Measurements from ENCODE around the gene ITPKA. TPM values are rescaled to one million over a fixed set of nuclear protein-coding genes. Genes with fewer than 3 reads are reported as not detected.

ITPKA gene
- total RNA-seq, 1 experiment from 2014 or later, result 16.8 TPM

- no TSS peak for BruUV-seq (replicated peaks)
- Histone ChIP-seq H3K79me2 (ENCODE audit: low read length) (no peaks in the 10 kb centered on the region), H3K27ac (ENCODE audit: low read length) (no peak overlapping the region), H3K36me3 (ENCODE audit: low read depth, low read length) (no peaks in the 10 kb centered on the region), H3F3A (ENCODE audit: low read length, unreplicated experiment) (no peaks in the 10 kb centered on the region), H2AFZ (ENCODE audit: low read length) (no peak overlapping the region), H3K9ac (ENCODE audit: low read length) (no peak overlapping the region), H3K4me2 (ENCODE audit: low read length) (no peak overlapping the region), H3K9me3 (ENCODE audit: low read length) (no peaks in the 10 kb centered on the region), H3K9me2 (replicated peaks; ENCODE audit: low read length) (no peaks in the 10 kb centered on the region), H3K27me3 (ENCODE audit: low read length) (no peaks in the 10 kb centered on the region), H3K4me1 (ENCODE audit: insufficient read depth, low read length) (peaks cover 13% of the 10 kb centered on the region), H4K20me1 (ENCODE audit: low read length) (no peaks in the 10 kb centered on the region), H3K4me3 (ENCODE audit: low read length) (no peak overlapping the region)
- ChIA-PET CTCF (no interaction called here), POLR2A (ENCODE audit: unreplicated experiment) (no interaction called here)
- DNase-seq (no peak), ATAC-seq (no peak)
- intact Hi-C loops (cut with micrococcal nuclease), result no loop called here
- TF ChIP-seq CTCF (conservative IDR thresholded peaks at IDR 0.05; ENCODE audit: low read depth, low read length) (no peak), EZH2phosphoT487 (IDR thresholded peaks at IDR 0.05; ENCODE audit: borderline replicate concordance, low read length) (no peak), EZH2 (IDR thresholded peaks at IDR 0.05; ENCODE audit: low read length, unreplicated experiment) (no peak)
Observed at GRCh38 chr15:41511331-41511898, 17.7 kb downstream of the ITPKA start.

GRCh38 chr15:41511899-41512369 lies 18.3 kb downstream of the ITPKA start:
- CTCF ChIA-PET, result no interaction called here
- DNase-seq (no peak), ATAC-seq (no peak)
- Histone ChIP-seq H4K20me1 (ENCODE audit: low read length) (no peaks in the 10 kb centered on the region), H3K9ac (ENCODE audit: low read length) (no peak overlapping the region), H3K79me2 (ENCODE audit: low read length) (no peaks in the 10 kb centered on the region), H3K4me2 (ENCODE audit: low read length) (no peak overlapping the region), H3K4me3 (ENCODE audit: low read length) (no peak overlapping the region), H3F3A (ENCODE audit: low read length, unreplicated experiment) (no peaks in the 10 kb centered on the region), H3K9me3 (ENCODE audit: low read length) (no peaks in the 10 kb centered on the region), H3K27ac (ENCODE audit: low read length) (no peak overlapping the region), H2AFZ (ENCODE audit: low read length) (no peak overlapping the region), H3K36me3 (ENCODE audit: low read depth, low read length) (no peaks in the 10 kb centered on the region), H3K9me2 (replicated peaks; ENCODE audit: low read length) (no peaks in the 10 kb centered on the region), H3K4me1 (ENCODE audit: insufficient read depth, low read length) (peaks cover 13% of the 10 kb centered on the region), H3K27me3 (ENCODE audit: low read length) (no peaks in the 10 kb centered on the region)
- TF ChIP-seq EZH2 (IDR thresholded peaks at IDR 0.05; ENCODE audit: low read length, unreplicated experiment), result no peak
- TF ChIP-seq EZH2phosphoT487 (IDR thresholded peaks at IDR 0.05; ENCODE audit: borderline replicate concordance, low read length), result no peak
- TF ChIP-seq CTCF (conservative IDR thresholded peaks at IDR 0.05; ENCODE audit: low read depth, low read length), result no peak
- BruUV-seq (replicated peaks), result no TSS peak
- intact Hi-C loops (cut with micrococcal nuclease), result no loop called here
- POLR2A ChIA-PET (ENCODE audit: unreplicated experiment), result no interaction called here

- H3K4me2 ChIP-seq (ENCODE audit: low read length), result no peak overlapping the region
- CTCF ChIA-PET, result no interaction called here
- no TSS peak for BruUV-seq (replicated peaks)
Observed at GRCh38 chr15:41512512-41512939, 18.9 kb downstream of the ITPKA start.

More at GRCh38 chr15:41512512-41512939, 18.9 kb downstream of the ITPKA start:
- TF ChIP-seq EZH2phosphoT487 (IDR thresholded peaks at IDR 0.05; ENCODE audit: borderline replicate concordance, low read length), result no peak
- TF ChIP-seq CTCF (conservative IDR thresholded peaks at IDR 0.05; ENCODE audit: low read depth, low read length), result no peak
- TF ChIP-seq EZH2 (IDR thresholded peaks at IDR 0.05; ENCODE audit: low read length, unreplicated experiment), result no peak
- H4K20me1 ChIP-seq (ENCODE audit: low read length), result no peaks in the 10 kb centered on the region
- H3K27ac ChIP-seq (ENCODE audit: low read length), result no peak overlapping the region
- intact Hi-C loops (cut with micrococcal nuclease), result no loop called here
- no peaks in the 10 kb centered on the region for H3K9me2 ChIP-seq (replicated peaks; ENCODE audit: low read length)
- H3K79me2 ChIP-seq (ENCODE audit: low read length), result no peaks in the 10 kb centered on the region
- no peak for DNase-seq
- no peaks in the 10 kb centered on the region for H3F3A ChIP-seq (ENCODE audit: low read length, unreplicated experiment)
- H3K9ac ChIP-seq (ENCODE audit: low read length), result no peak overlapping the region
- H3K9me3 ChIP-seq (ENCODE audit: low read length), result no peaks in the 10 kb centered on the region
- POLR2A ChIA-PET (ENCODE audit: unreplicated experiment), result no interaction called here
- H3K4me1 ChIP-seq (ENCODE audit: insufficient read depth, low read length), result peaks cover 11% of the 10 kb centered on the region
- ATAC-seq, result no peak
- H2AFZ ChIP-seq (ENCODE audit: low read length), result no peak overlapping the region
- H3K4me3 ChIP-seq (ENCODE audit: low read length), result no peak overlapping the region
- H3K36me3 ChIP-seq (ENCODE audit: low read depth, low read length), result no peaks in the 10 kb centered on the region
- H3K27me3 ChIP-seq (ENCODE audit: low read length), result no peaks in the 10 kb centered on the region

Measured in PC-3 (cell line).